HepG2 (cell line): ENCODE measurements around the gene ZC2HC1B. TPM values are rescaled to one million over a fixed set of nuclear protein-coding genes. Genes with fewer than 3 reads are reported as not detected.
A peak's percentile ranks its signal among the peaks of the same experiment; 100 is the strongest.

ENCODE experiments used
- ATF3 ChIP-seq: sonication (generic); formaldehyde crosslinking; IDR thresholded peaks from 2 replicates; pipeline ENCODE4 v1.4.0; 2020; ENCODE audit warnings: missing genetic modification reagents
- CBFB ChIP-seq: sonication (generic); formaldehyde crosslinking; IDR thresholded peaks from 2 replicates; pipeline ENCODE4 v1.4.0; 2020; ENCODE audit warnings: missing genetic modification reagents
- GFI1 ChIP-seq: sonication (generic); formaldehyde crosslinking; IDR thresholded peaks from 2 replicates; pipeline ENCODE4 v1.5.0; 2020; ENCODE audit warnings: missing genetic modification reagents, mild to moderate bottlenecking, borderline replicate concordance
- ISX ChIP-seq: sonication (generic); formaldehyde crosslinking; conservative IDR thresholded peaks from 2 replicates; pipeline ENCODE4 v1.5.0; 2020; ENCODE audit warnings: missing genetic modification reagents
- KLF13 ChIP-seq: sonication (generic); formaldehyde crosslinking; IDR thresholded peaks from 2 replicates; pipeline ENCODE4 v1.4.0; 2020; ENCODE audit warnings: mild to moderate bottlenecking, missing genetic modification reagents
- MAF1 ChIP-seq: sonication (generic); formaldehyde crosslinking; IDR thresholded peaks from 2 replicates; pipeline ENCODE4 v1.5.0; 2020; ENCODE audit warnings: missing genetic modification reagents, borderline replicate concordance
- NCOR1 ChIP-seq: fragments of 200-600 bp; sonication (generic); IDR thresholded peaks from 2 replicates; pipeline ENCODE4 v1.7.0; 2017; ENCODE audit warnings: antibody characterized with exemption, low read length, borderline replicate concordance
- NFIB ChIP-seq: sonication (generic); formaldehyde crosslinking; IDR thresholded peaks from 2 replicates; pipeline ENCODE4 v1.9.0; 2021; ENCODE audit warnings: missing genetic modification reagents, mild to moderate bottlenecking, borderline replicate concordance
- NFIC ChIP-seq: IDR thresholded peaks from 2 replicates; pipeline ENCODE4 v1.6.1; 2012; ENCODE audit warnings: mild to moderate bottlenecking, low read length, inconsistent platforms
- ZC3H13 ChIP-seq: sonication (generic); formaldehyde crosslinking; IDR thresholded peaks from 2 replicates; pipeline ENCODE4 v1.8.1; 2023; ENCODE audit warnings: mild to moderate bottlenecking, missing genetic modification reagents, moderate library complexity
- ZNF121 ChIP-seq: sonication (generic); formaldehyde crosslinking; IDR thresholded peaks from 2 replicates; pipeline ENCODE4 v1.5.0; 2020; ENCODE audit warnings: mild to moderate bottlenecking, missing genetic modification reagents
- ZNF234 ChIP-seq: sonication (generic); formaldehyde crosslinking; conservative IDR thresholded peaks from 2 replicates; pipeline ENCODE4 v1.5.1; 2020; ENCODE audit warnings: mild to moderate bottlenecking, missing genetic modification reagents
- ZNF343 ChIP-seq: sonication (generic); formaldehyde crosslinking; IDR thresholded peaks from 2 replicates; pipeline ENCODE4 v1.4.0; 2020; ENCODE audit warnings: mild to moderate bottlenecking, missing genetic modification reagents
- ZNF430 ChIP-seq: sonication (generic); formaldehyde crosslinking; IDR thresholded peaks from 2 replicates; pipeline ENCODE4 v1.9.0; 2021; ENCODE audit warnings: mild to moderate bottlenecking, missing genetic modification reagents
- ZNF484 ChIP-seq: sonication (generic); formaldehyde crosslinking; IDR thresholded peaks from 2 replicates; pipeline ENCODE4 v1.5.1; 2020; ENCODE audit warnings: mild to moderate bottlenecking, low read depth, missing genetic modification reagents, borderline replicate concordance
- ZNF501 ChIP-seq: sonication (generic); formaldehyde crosslinking; IDR thresholded peaks from 2 replicates; pipeline ENCODE4 v1.5.1; 2020; ENCODE audit warnings: mild to moderate bottlenecking, moderate library complexity, missing genetic modification reagents
- ZNF552 ChIP-seq: sonication (generic); formaldehyde crosslinking; IDR thresholded peaks from 2 replicates; pipeline ENCODE4 v1.9.0; 2022; ENCODE audit warnings: missing genetic modification reagents, mild to moderate bottlenecking, borderline replicate concordance
- ZNF572 ChIP-seq: sonication (generic); formaldehyde crosslinking; IDR thresholded peaks from 2 replicates; pipeline ENCODE4 v1.5.1; 2020; ENCODE audit warnings: mild to moderate bottlenecking, missing genetic modification reagents
- ZNF598 ChIP-seq: sonication (generic); formaldehyde crosslinking; IDR thresholded peaks from 2 replicates; pipeline ENCODE4 v1.5.1; 2020; ENCODE audit warnings: mild to moderate bottlenecking, missing genetic modification reagents, borderline replicate concordance
- ZNF775 ChIP-seq: sonication (generic); formaldehyde crosslinking; IDR thresholded peaks from 2 replicates; pipeline ENCODE4 v1.4.0; 2020; ENCODE audit warnings: missing genetic modification reagents, mild to moderate bottlenecking, moderate library complexity, borderline replicate concordance
- ZNF776 ChIP-seq: sonication (generic); formaldehyde crosslinking; IDR thresholded peaks from 2 replicates; pipeline ENCODE4 v1.4.0; 2020; ENCODE audit warnings: mild to moderate bottlenecking, missing genetic modification reagents
- polyA plus RNA-seq, 8 experiments: library from polyadenylated mRNA; depleted of rRNA in 3 of 8; stranded (reverse) in 7 of 8; unstranded in 1 of 8; fragments of >200 nt; fragmentation: Illumina TruSeq in 4 of 8; extraction: Trizol in 4 of 8; gene quantifications; 2 replicates each; pipeline versions ENCODE4 v1.2.1 to v1.2.3, GENCODE V29; 2011 to 2016; ENCODE audit warnings: low read depth in 4 of 8, missing spikeins in 1 of 8, mixed read lengths in 1 of 8; ENCODE audit not compliant: insufficient read depth in 1 of 8
- total RNA-seq, 5 experiments: library from RNA; depleted of rRNA; stranded (reverse); fragments of >200 nt; fragmentation: Illumina TruSeq; extraction: Trizol; gene quantifications; 2 replicates each; pipeline ENCODE4 v1.2.3, GENCODE V29; 2016; ENCODE audit warnings: low read depth in 1 of 5
- TF ChIP-seq, protein P1 (sequence below): sonication (generic); formaldehyde crosslinking; IDR thresholded peaks from 2 replicates; pipeline ENCODE4 v1.5.1; 2020; ENCODE audit warnings: missing genetic modification reagents, mild to moderate bottlenecking, borderline replicate concordance
- TF ChIP-seq, protein P2 (sequence below), 2 experiments: sonication (generic) in 1 of 2; formaldehyde crosslinking in 1 of 2; IDR thresholded peaks; 2 replicates each; pipeline versions ENCODE4 v1.4.0 to v1.6.1; 2016 to 2020; ENCODE audit warnings: borderline replicate concordance in 1 of 2, low read depth in 1 of 2, mild to moderate bottlenecking in 1 of 2, missing genetic modification reagents in 1 of 2

Gene ZC2HC1B
- total and polyA plus RNA-seq, 2 of the 13 experiments (the other 11 are each of a cell fraction or from before 2014, with no cell fraction given): not detected

DNA sequence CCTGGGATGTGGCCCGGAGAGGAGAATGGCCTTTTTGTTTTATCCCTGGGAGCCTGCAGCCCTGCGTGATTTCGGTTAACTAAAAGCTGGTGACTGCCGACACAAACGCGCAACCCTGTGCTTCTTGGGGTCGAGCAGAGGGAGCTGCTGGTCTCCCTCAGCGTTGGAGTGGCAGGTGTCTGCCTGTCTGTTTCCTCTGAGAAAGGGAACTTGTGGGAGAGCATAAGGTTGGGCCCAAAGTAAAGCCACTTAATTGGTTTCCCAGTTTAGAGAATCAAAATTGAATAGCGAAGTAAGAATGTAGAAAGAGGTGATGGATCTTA, 20.6 kb upstream of the ZC2HC1B start (continued):
- TF ChIP-seq ZNF775 (CRISPR knock-in tag) (peak; percentile 0; the same call in 1 of the 2 replicates), NFIC (peak; percentile 51; the same call in 1 of the 2 replicates), MAF1 (CRISPR knock-in tag) (0 out of 2 replicates have a peak, but pooled peaks have one; percentile 29), CBFB (CRISPR knock-in tag) (no peak), ZNF343 (0 out of 2 replicates have a peak, but pooled peaks have one; percentile 18), ZC3H13 (CRISPR knock-in tag) (0 out of 2 replicates have a peak, but pooled peaks have one; percentile 43), ZNF484 (CRISPR knock-in tag) (peak; percentile 21; the same call in 1 of the 2 replicates), ZNF776 (CRISPR knock-in tag) (no peak), ZNF598 (CRISPR knock-in tag) (peak; percentile 35; the same call in 1 of the 2 replicates), KLF13 (CRISPR knock-in tag) (0 out of 2 replicates have a peak, but pooled peaks have one; percentile 8), ZNF552 (CRISPR knock-in tag) (no peak; the same call in 1 of the 2 replicates), NFIB (CRISPR knock-in tag) (peak; percentile 95), GFI1 (CRISPR knock-in tag) (peak; percentile 1; the same call in 1 of the 2 replicates), NCOR1 (no peak), ZNF501 (CRISPR knock-in tag) (peak; percentile 17; the same call in 1 of the 2 replicates), ISX (CRISPR knock-in tag) (0 out of 2 replicates have a peak, but pooled peaks have one; percentile 16), ZNF572 (CRISPR knock-in tag) (0 out of 2 replicates have a peak, but pooled peaks have one; percentile 74), ZNF234 (CRISPR knock-in tag) (0 out of 2 replicates have a peak, but pooled peaks have one; percentile 43), ZNF121 (CRISPR knock-in tag) (0 out of 2 replicates have a peak, but pooled peaks have one; percentile 6), ZNF430 (CRISPR knock-in tag) (peak; percentile 73; the same call in 1 of the 2 replicates), ATF3 (CRISPR knock-in tag) (no peak)
- TF ChIP-seq, protein P1, sequence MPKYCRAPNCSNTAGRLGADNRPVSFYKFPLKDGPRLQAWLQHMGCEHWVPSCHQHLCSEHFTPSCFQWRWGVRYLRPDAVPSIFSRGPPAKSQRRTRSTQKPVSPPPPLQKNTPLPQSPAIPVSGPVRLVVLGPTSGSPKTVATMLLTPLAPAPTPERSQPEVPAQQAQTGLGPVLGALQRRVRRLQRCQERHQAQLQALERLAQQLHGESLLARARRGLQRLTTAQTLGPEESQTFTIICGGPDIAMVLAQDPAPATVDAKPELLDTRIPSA (CRISPR knock-in tag): 0 out of 2 replicates have a peak, but pooled peaks have one; percentile 18
- TF ChIP-seq, protein P2, sequence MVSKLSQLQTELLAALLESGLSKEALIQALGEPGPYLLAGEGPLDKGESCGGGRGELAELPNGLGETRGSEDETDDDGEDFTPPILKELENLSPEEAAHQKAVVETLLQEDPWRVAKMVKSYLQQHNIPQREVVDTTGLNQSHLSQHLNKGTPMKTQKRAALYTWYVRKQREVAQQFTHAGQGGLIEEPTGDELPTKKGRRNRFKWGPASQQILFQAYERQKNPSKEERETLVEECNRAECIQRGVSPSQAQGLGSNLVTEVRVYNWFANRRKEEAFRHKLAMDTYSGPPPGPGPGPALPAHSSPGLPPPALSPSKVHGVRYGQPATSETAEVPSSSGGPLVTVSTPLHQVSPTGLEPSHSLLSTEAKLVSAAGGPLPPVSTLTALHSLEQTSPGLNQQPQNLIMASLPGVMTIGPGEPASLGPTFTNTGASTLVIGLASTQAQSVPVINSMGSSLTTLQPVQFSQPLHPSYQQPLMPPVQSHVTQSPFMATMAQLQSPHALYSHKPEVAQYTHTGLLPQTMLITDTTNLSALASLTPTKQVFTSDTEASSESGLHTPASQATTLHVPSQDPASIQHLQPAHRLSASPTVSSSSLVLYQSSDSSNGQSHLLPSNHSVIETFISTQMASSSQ (IDR thresholded peaks at IDR 0.05; ENCODE audit: low read depth): 0 out of 2 replicates have a peak, but pooled peaks have one; percentile 10
- TF ChIP-seq, protein P2 (CRISPR knock-in tag; IDR thresholded peaks at IDR 0.05; ENCODE audit: borderline replicate concordance): no peak
